IMR-90 (cell line): ENCODE data around the gene CTSC. TPM values are rescaled to one million over a fixed set of nuclear protein-coding genes. Genes with fewer than 3 reads are reported as not detected.
"Not testable (repeated sequence)": the region's sequence is repeated elsewhere in the genome, so short reads cannot be mapped to it uniquely, and the experiment has no call there.

Experiments
- ATAC-seq: fragments of 200-7000 bp; cut with Tn5 transposase; 2 replicates; pipeline ENCODE4 v1.9.1; 2020; ENCODE audit warnings: low read depth, mild to moderate bottlenecking, moderate library complexity
- BruUV-seq: library from RNA; stranded (reverse); fragments of 400-500 nt; replicated peaks from 2 replicates; lab custom pipeline; 2021; lab: Mats Ljungman, UMichigan
- CTCF ChIA-PET: fragments of 300-600 bp; formaldehyde crosslinking; extraction: SDS; loops from one replicate; lab custom pipeline; 2021; ENCODE audit warnings: antibody characterized with exemption; lab: Yijun Ruan, JAX
- POLR2A ChIA-PET: fragments of 300-600 bp; sonication (Branson Sonifier 250); formaldehyde crosslinking; loops from one replicate; lab custom pipeline; 2022; ENCODE audit warnings: antibody characterized with exemption; ENCODE audit not compliant: unreplicated experiment; lab: Charles Lee
- DNase-seq: peaks from one replicate; pipeline ENCODE4 v3.0.0; 2013
- H2AFZ ChIP-seq: replicated peaks from 2 replicates; pipeline ENCODE3; 2013; ENCODE audit warnings: low read length, mild to moderate bottlenecking; ENCODE audit not compliant: poor library complexity
- H2AK5ac ChIP-seq: 2 replicates; pipeline ENCODE4 v1.6.1; 2013; ENCODE audit warnings: low read depth, low read length, inconsistent platforms
- H2AK9ac ChIP-seq: replicated peaks from 2 replicates; pipeline ENCODE3; 2013; ENCODE audit warnings: mild to moderate bottlenecking, low read depth, low read length, moderate library complexity; ENCODE audit not compliant: poor library complexity
- H2BK120ac ChIP-seq: 2 replicates; pipeline ENCODE4 v1.6.1; 2013; ENCODE audit warnings: low read depth, low read length, inconsistent platforms
- H2BK15ac ChIP-seq: 3 replicates; pipeline ENCODE4 v1.6.1; 2013; ENCODE audit warnings: low read depth, low read length, inconsistent platforms
- H2BK20ac ChIP-seq: 2 replicates; pipeline ENCODE4 v1.6.1; 2013; ENCODE audit warnings: low read depth, mild to moderate bottlenecking, inconsistent platforms, low read length, moderate library complexity
- H2BK5ac ChIP-seq: 2 replicates; pipeline ENCODE4 v1.6.1; 2013; ENCODE audit warnings: mild to moderate bottlenecking, low read depth, low read length, inconsistent platforms; ENCODE audit not compliant: poor library complexity, severe bottlenecking
- H3K14ac ChIP-seq: replicated peaks from 2 replicates; pipeline ENCODE4 v1.6.1; 2013; ENCODE audit warnings: low read depth, low read length, inconsistent platforms
- H3K18ac ChIP-seq: 2 replicates; pipeline ENCODE4 v1.6.1; 2013; ENCODE audit warnings: low read depth, low read length, control low read depth
- H3K23ac ChIP-seq: 2 replicates; pipeline ENCODE4 v1.6.1; 2013; ENCODE audit warnings: low read depth, low read length, inconsistent platforms
- H3K27ac ChIP-seq: 2 replicates; pipeline ENCODE4 v1.5.1; 2013; ENCODE audit warnings: mild to moderate bottlenecking, control low read depth, low read length; ENCODE audit not compliant: insufficient read depth
- H3K27me3 ChIP-seq: 2 replicates; pipeline ENCODE4 v1.6.1; 2013; ENCODE audit warnings: low read length; ENCODE audit not compliant: control insufficient read depth, insufficient read depth
- H3K36me3 ChIP-seq: 2 replicates; pipeline ENCODE4 v1.6.1; 2013; ENCODE audit warnings: low read length, mixed read lengths; ENCODE audit not compliant: control insufficient read depth, insufficient read depth
- H3K4ac ChIP-seq: 2 replicates; pipeline ENCODE4 v1.6.1; 2013; ENCODE audit warnings: low read depth, low read length, inconsistent platforms
- H3K4me1 ChIP-seq: 2 replicates; pipeline ENCODE4 v1.6.1; 2013; ENCODE audit warnings: low read length, mixed read lengths; ENCODE audit not compliant: control insufficient read depth, insufficient read depth
- H3K4me2 ChIP-seq: 2 replicates; pipeline ENCODE4 v1.6.1; 2013; ENCODE audit warnings: low read depth, mild to moderate bottlenecking, control low read depth, low read length, moderate library complexity
- H3K4me3 ChIP-seq: 2 replicates; pipeline ENCODE4 v1.5.1; 2013; ENCODE audit warnings: low read depth, mild to moderate bottlenecking, control low read depth, low read length, moderate library complexity; ENCODE audit not compliant: insufficient read depth
- H3K56ac ChIP-seq: 2 replicates; pipeline ENCODE4 v1.6.1; 2013; ENCODE audit warnings: low read length, inconsistent platforms; ENCODE audit not compliant: insufficient read depth; ENCODE audit errors: extremely low read depth
- H3K79me1 ChIP-seq, 2 experiments: 2 replicates each; pipeline ENCODE4 v1.6.1; 2013; ENCODE audit warnings: low read length in 2 of 2, inconsistent platforms in 1 of 2, low read depth in 1 of 2
- H3K9ac ChIP-seq: 2 replicates; pipeline ENCODE4 v1.6.1; 2013; ENCODE audit warnings: low read depth, low read length, control low read depth
- H3K9me1 ChIP-seq: 2 replicates; pipeline ENCODE4 v1.6.1; 2013; ENCODE audit warnings: low read length, inconsistent platforms; ENCODE audit not compliant: insufficient read depth
- H3K9me3 ChIP-seq: 2 replicates; pipeline ENCODE4 v1.6.1; 2013; ENCODE audit warnings: low read length; ENCODE audit not compliant: control insufficient read depth, insufficient read depth
- H4K20me1 ChIP-seq: 2 replicates; pipeline ENCODE4 v1.6.1; 2013; ENCODE audit warnings: low read length, inconsistent platforms; ENCODE audit not compliant: insufficient read depth
- H4K5ac ChIP-seq: 2 replicates; pipeline ENCODE4 v1.6.1; 2013; ENCODE audit warnings: mild to moderate bottlenecking, low read depth, low read length, control low read depth
- H4K8ac ChIP-seq, 2 experiments: 2 replicates each; pipeline ENCODE4 v1.6.1; 2013; ENCODE audit warnings: low read depth in 2 of 2, low read length in 2 of 2, control low read depth in 1 of 2, inconsistent platforms in 1 of 2
- H4K91ac ChIP-seq: 2 replicates; pipeline ENCODE4 v1.6.1; 2013; ENCODE audit warnings: low read depth, low read length, inconsistent platforms; ENCODE audit not compliant: insufficient read depth
- SMC3 ChIP-seq: fragments of 150-350 bp; IDR thresholded peaks from 2 replicates; pipeline ENCODE4 v1.6.1; 2016; ENCODE audit warnings: low read depth, mild to moderate bottlenecking, antibody characterized with exemption, low read length, moderate library complexity
- WGBS, 2 experiments: methylation state at CpG; one replicate each; pipeline versions ENCODE4 v1.1.5 to v1.1.7; 2013; ENCODE audit warnings: missing lambda C conversion rate in 2 of 2; ENCODE audit not compliant: insufficient read length in 1 of 2; ENCODE audit errors: extremely low coverage in 2 of 2; 5-methylcytosine and 5-hydroxymethylcytosine counted together
- dilution Hi-C: fragments of 300-500 bp; cut with HindIII; formaldehyde crosslinking; loops from one replicate; pipeline ENCODE4 v1.14.3; 2018; ENCODE audit warnings: low sequenced_read_pairs; ENCODE audit not compliant: unreplicated experiment
- in situ Hi-C: fragments of 300-500 bp; cut with MboI; formaldehyde crosslinking; loops from 3 replicates; pipeline ENCODE4 v1.14.3; 2019; ENCODE audit warnings: low sequenced_read_pairs, inconsistent platforms, mixed read lengths
- intact Hi-C: fragments of 100-400 bp; cut with micrococcal nuclease; formaldehyde crosslinking; loops from 2 replicates; pipeline ENCODE4 v1.10.0; 2022
- polyA plus RNA-seq, 3 experiments: library from polyadenylated mRNA; depleted of rRNA; stranded (reverse); fragments of >200 nt; gene quantifications; 2 replicates each; pipeline ENCODE4 v1.2.3, GENCODE V29; 2012; ENCODE audit warnings: low replicate concordance in 1 of 3
- total RNA-seq: library from RNA; depleted of rRNA; stranded (reverse); fragments of >200 nt; gene quantifications from 2 replicates; pipeline ENCODE4 v1.2.3, GENCODE V29; 2012

CTSC gene
- total and polyA plus RNA-seq, 2 of the 4 experiments (the other 2 are of a cell fraction), result 208 to 299 TPM

DNA sequence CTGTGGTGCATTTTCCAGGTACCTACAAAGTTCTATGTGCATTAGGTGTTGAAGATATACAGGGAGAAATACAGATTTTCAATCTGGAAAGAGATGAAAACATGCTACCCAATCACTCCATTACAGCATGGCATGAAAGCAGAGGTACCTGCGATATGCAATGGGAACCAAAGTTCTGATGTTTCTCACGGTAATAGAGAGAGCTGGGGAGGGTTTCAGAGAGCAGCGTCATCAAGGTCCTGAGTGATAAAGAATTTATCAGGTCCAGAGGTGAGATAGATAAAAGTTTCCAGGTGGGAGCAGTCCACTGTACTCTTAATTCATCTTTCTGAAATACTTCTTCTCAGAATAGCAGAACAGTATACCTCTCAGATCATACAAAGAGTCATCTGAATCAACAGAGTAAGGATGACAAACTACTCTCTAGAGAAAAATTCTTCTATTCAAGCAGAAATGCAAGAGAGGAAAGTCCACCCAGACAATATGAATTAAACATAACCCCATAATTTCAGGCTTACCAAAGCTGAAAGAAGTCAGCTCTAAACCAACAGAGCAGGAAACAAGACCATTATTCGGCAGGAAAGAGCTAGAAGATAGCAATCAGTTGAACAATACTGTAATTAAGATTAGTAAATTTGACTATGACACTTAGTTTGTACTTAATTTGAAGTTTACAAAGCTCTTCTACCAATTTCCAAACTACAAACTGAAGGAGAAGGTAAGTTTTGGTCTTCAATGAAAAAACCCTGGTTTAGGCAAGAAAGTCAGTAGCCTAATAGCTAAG, 12.8 kb downstream of the CTSC start (continued):
- TF ChIP-seq SMC3, result no peak

DNA sequence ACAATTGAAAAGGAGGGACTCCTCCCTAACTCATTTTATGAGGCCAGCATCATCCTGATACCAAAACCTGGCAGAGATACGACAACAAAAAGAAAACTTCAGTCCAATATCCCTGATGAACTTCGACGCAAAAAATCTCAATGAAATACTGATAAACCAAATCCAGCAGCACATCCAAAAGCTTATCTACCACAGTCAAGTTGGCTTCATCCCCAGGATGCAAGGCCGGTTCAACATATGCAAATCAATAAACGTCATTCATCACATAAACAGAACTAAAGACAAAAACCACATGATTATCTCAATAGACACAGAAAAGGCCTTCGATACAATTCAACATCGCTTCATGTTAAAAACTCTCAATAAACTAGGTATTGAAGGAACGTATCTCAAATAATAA, 14.7 kb downstream of the CTSC start:
- H2BK20ac ChIP-seq, H2AK5ac ChIP-seq, H3K4ac ChIP-seq, H3K27ac ChIP-seq, BruUV-seq, H3K9me3 ChIP-seq, H3K9me1 ChIP-seq, H2BK5ac ChIP-seq, H2AFZ ChIP-seq, CTCF ChIA-PET, H3K4me1 ChIP-seq, POLR2A ChIA-PET, H3K18ac ChIP-seq, H3K56ac ChIP-seq, H2AK9ac ChIP-seq, ATAC-seq, H4K8ac ChIP-seq, H2BK15ac ChIP-seq, H4K91ac ChIP-seq, H4K5ac ChIP-seq, H3K9ac ChIP-seq, H3K27me3 ChIP-seq, dilution Hi-C loops, H3K23ac ChIP-seq, H3K4me2 ChIP-seq, H3K4me3 ChIP-seq, H3K14ac ChIP-seq, H2BK120ac ChIP-seq: not testable (repeated sequence)
- peaks cover 24% of the 10 kb centered on the region for H3K36me3 ChIP-seq
- peaks cover 15% of the 10 kb centered on the region for H4K20me1 ChIP-seq
- DNase-seq, result peak; percentile 30
- peaks cover 12 to 46% of the 10 kb centered on the region in 2 experiments for H3K79me1 ChIP-seq
- in situ Hi-C loops (loop anchor here (25.0 kb wide), 1 partner anchor 214 kb away; no protein-coding TSS in a partner anchor), intact Hi-C loops (loop anchor here (5.0 kb wide), 1 partner anchor 159 kb away; no protein-coding TSS in a partner anchor)
- WGBS, 2 experiments, result 66% methylated on average over 3 of the region's 8 CpGs; no CpG with 5 or more reads in 1 of the 2 experiments

DNA sequence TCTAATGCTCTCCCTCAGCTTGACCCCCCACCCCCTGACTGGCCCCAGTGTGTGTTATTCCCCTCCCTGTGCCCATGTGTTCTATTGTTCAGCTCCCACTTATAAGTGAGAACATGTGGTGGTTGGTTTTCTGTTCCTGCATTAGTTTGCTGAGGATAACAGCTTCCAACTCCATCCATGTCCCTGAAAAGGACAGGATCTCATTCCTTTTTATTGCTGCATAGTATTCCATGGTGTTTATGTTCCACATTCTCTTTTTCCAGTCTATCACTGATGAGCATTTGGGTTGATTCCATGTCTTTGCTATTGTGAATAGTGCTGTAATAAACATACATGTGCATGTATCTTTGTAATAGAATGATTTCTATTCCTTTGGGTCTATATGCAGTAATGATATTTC, 16.1 kb downstream of the CTSC start:
- H2BK120ac ChIP-seq, H3K56ac ChIP-seq, H3K18ac ChIP-seq, H3K9me3 ChIP-seq, POLR2A ChIA-PET, H2BK5ac ChIP-seq, H4K8ac ChIP-seq, H2BK15ac ChIP-seq, H3K27me3 ChIP-seq, H3K4me1 ChIP-seq, H3K14ac ChIP-seq, H4K91ac ChIP-seq, H3K23ac ChIP-seq, H3K4ac ChIP-seq, BruUV-seq, H4K5ac ChIP-seq, H3K9me1 ChIP-seq, H2AK9ac ChIP-seq, H3K9ac ChIP-seq, DNase-seq, H3K4me2 ChIP-seq, H2AK5ac ChIP-seq, dilution Hi-C loops, H3K4me3 ChIP-seq, H2AFZ ChIP-seq, ATAC-seq, CTCF ChIA-PET: not testable (repeated sequence)
- in situ Hi-C loops (loop anchor here (25.0 kb wide), 1 partner anchor 216 kb away; no protein-coding TSS in a partner anchor), intact Hi-C loops (loop anchor here (5.0 kb wide), 1 partner anchor 161 kb away; no protein-coding TSS in a partner anchor)
- Histone ChIP-seq H2BK20ac (0 out of 2 replicates have a peak overlapping the region, but pooled peaks have one; percentile 25), H3K36me3 (peaks cover 15% of the 10 kb centered on the region), H4K20me1 (peaks cover 15% of the 10 kb centered on the region), H3K27ac (peak overlapping the region; percentile 39; the same call in 1 of the 2 replicates), H3K79me1 (peaks cover 7 to 39% of the 10 kb centered on the region in 2 experiments)
